ENCODE measurements around the gene ZNF283. TPM values are rescaled to one million over a fixed set of nuclear protein-coding genes. Genes with fewer than 3 reads are reported as not detected.

ZNF283 gene
- total RNA-seq, 1 donor from 2014 or later: 19.8 TPM

DNA sequence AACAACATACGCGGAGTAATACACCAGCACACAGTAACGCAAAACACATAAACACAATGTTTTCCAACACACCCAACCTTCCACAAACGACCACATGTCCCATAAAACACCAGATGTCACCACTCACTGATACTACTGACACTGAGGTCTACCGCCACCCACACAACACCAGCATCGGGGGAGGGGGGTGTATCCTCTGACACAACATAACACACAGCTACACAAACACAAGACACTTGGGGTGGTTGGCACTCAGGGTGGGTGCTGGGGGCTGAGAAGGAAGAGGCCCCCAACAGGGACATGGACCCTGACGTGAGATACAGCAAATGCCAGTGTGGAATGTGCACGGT lies 44.8 kb upstream of the ZNF283 start:
- H3K9me3 ChIP-seq (ENCODE audit: low read depth): no peaks in the 10 kb centered on the region
- Mint-ChIP-seq H3K4me3 (peak overlapping the region; percentile 12), H3K27ac (no peak overlapping the region), H3K4me1 (peaks cover 28% of the 10 kb centered on the region), H3K36me3 (no peaks in the 10 kb centered on the region), H3K27me3 (ENCODE audit: insufficient read depth, low read depth) (peaks cover 16% of the 10 kb centered on the region), H3K9me3 (no peaks in the 10 kb centered on the region)
- H3K4me3 ChIP-seq: no peak overlapping the region
- H2AFZ ChIP-seq (replicated peaks): no peak overlapping the region
- H3F3A ChIP-seq (ENCODE audit: low read depth): peaks cover 6% of the 10 kb centered on the region
- TF ChIP-seq EZH2 (IDR thresholded peaks at IDR 0.05) (no peak), EZH2phosphoT487 (IDR thresholded peaks at IDR 0.05) (no peak)
- TF ChIP-seq, protein P1, sequence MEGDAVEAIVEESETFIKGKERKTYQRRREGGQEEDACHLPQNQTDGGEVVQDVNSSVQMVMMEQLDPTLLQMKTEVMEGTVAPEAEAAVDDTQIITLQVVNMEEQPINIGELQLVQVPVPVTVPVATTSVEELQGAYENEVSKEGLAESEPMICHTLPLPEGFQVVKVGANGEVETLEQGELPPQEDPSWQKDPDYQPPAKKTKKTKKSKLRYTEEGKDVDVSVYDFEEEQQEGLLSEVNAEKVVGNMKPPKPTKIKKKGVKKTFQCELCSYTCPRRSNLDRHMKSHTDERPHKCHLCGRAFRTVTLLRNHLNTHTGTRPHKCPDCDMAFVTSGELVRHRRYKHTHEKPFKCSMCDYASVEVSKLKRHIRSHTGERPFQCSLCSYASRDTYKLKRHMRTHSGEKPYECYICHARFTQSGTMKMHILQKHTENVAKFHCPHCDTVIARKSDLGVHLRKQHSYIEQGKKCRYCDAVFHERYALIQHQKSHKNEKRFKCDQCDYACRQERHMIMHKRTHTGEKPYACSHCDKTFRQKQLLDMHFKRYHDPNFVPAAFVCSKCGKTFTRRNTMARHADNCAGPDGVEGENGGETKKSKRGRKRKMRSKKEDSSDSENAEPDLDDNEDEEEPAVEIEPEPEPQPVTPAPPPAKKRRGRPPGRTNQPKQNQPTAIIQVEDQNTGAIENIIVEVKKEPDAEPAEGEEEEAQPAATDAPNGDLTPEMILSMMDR (IDR thresholded peaks at IDR 0.05): no peak
- no peak overlapping the region for H3K4me2 ChIP-seq
- no peak for DNase-seq (ENCODE audit: low spot score)
- H3K4me1 ChIP-seq: peaks cover 8% of the 10 kb centered on the region
- H3K9ac ChIP-seq: no peak overlapping the region
- no peaks in the 10 kb centered on the region for H3K79me2 ChIP-seq (ENCODE audit: low read depth)
- no peak overlapping the region for H3K27ac ChIP-seq
- no peaks in the 10 kb centered on the region for H4K20me1 ChIP-seq (ENCODE audit: low read depth)
- H3K36me3 ChIP-seq: no peaks in the 10 kb centered on the region
- H3K27me3 ChIP-seq: peaks cover 4% of the 10 kb centered on the region

DNA sequence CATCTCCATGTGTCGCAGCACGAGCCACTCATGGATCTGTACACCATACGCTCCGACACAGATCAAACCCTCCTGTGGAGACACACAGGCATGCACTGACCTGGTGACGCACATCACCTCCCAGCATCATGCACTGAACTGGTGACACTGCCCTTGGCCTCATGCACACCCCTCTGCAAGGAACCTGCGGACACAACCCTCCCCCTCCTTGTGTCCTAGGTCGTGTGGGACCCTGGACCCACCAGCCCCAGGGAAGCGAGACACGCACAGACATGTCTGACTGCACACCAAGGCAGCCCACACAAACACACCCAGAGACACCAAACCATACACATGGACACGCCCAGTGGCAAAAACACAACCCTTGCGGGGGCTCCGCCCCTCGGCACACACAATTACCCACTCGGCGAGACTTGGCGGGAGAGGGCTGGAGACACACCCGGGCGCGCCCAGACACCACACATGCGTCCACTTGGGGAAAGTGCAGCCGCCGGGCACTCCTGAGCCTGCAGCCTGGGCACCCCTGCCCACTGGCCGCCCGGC lies 44.4 kb upstream of the ZNF283 start:
- Histone ChIP-seq H3K79me2 (ENCODE audit: low read depth) (no peaks in the 10 kb centered on the region), H3K4me2 (no peak overlapping the region), H3K9ac (no peak overlapping the region), H3K36me3 (no peaks in the 10 kb centered on the region), H2AFZ (replicated peaks) (no peak overlapping the region), H3K27me3 (no peaks in the 10 kb centered on the region), H4K20me1 (ENCODE audit: low read depth) (no peaks in the 10 kb centered on the region), H3K4me3 (no peak overlapping the region), H3K9me3 (ENCODE audit: low read depth) (no peaks in the 10 kb centered on the region), H3F3A (ENCODE audit: low read depth) (peaks cover 2% of the 10 kb centered on the region), H3K27ac (no peak overlapping the region), H3K4me1 (peaks cover 3% of the 10 kb centered on the region)
- peaks cover 14% of the 10 kb centered on the region for H3K27me3 Mint-ChIP-seq (ENCODE audit: insufficient read depth, low read depth)
- TF ChIP-seq EZH2phosphoT487 (IDR thresholded peaks at IDR 0.05) (no peak), EZH2 (IDR thresholded peaks at IDR 0.05) (no peak)
- TF ChIP-seq, protein P1 (IDR thresholded peaks at IDR 0.05): no peak
- no peaks in the 10 kb centered on the region for H3K36me3 Mint-ChIP-seq
- H3K4me3 Mint-ChIP-seq: no peak overlapping the region
- no peak for DNase-seq (ENCODE audit: low spot score)
- peak overlapping the region; percentile 40 for H3K27ac Mint-ChIP-seq
- no peaks in the 10 kb centered on the region for H3K9me3 Mint-ChIP-seq
- H3K4me1 Mint-ChIP-seq: peaks cover 25% of the 10 kb centered on the region

DNA sequence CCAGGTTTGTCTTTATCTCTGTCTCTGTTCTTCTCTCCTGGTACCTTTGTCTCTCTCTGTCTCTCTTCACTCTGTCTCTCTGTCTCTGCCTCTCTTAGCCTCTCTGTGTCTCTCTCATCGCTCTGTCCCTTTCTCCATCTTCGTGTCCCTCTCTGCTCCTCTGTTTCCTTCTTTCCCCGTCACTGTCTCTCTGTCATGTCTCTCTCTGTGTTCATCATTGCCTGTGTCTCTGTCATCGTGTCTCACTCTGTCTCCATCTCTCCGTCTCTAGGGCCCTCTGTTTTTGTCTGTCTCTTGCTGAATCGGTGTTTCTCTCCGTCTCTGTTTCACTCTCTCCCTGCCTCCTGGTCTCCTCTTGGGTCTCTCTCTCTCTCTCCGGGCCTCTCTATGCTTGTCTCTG lies 43.5 kb upstream of the ZNF283 start:
- Histone ChIP-seq H3K9ac (no peak overlapping the region), H3K4me2 (no peak overlapping the region), H3K9me3 (ENCODE audit: low read depth) (no peaks in the 10 kb centered on the region), H3K27ac (no peak overlapping the region), H3K79me2 (ENCODE audit: low read depth) (no peaks in the 10 kb centered on the region), H4K20me1 (ENCODE audit: low read depth) (peaks cover 2% of the 10 kb centered on the region), H3K4me3 (no peak overlapping the region), H2AFZ (replicated peaks) (no peak overlapping the region), H3F3A (ENCODE audit: low read depth) (no peaks in the 10 kb centered on the region), H3K27me3 (no peaks in the 10 kb centered on the region), H3K36me3 (no peaks in the 10 kb centered on the region), H3K4me1 (no peaks in the 10 kb centered on the region)
- H3K27me3 Mint-ChIP-seq (ENCODE audit: insufficient read depth, low read depth): peaks cover 11% of the 10 kb centered on the region
- TF ChIP-seq, protein P1 (IDR thresholded peaks at IDR 0.05): no peak
- TF ChIP-seq EZH2 (IDR thresholded peaks at IDR 0.05): no peak
- TF ChIP-seq EZH2phosphoT487 (IDR thresholded peaks at IDR 0.05): no peak
- DNase-seq (ENCODE audit: low spot score): no peak
- H3K36me3 Mint-ChIP-seq: no peaks in the 10 kb centered on the region
- H3K4me1 Mint-ChIP-seq: peaks cover 18% of the 10 kb centered on the region
- H3K9me3 Mint-ChIP-seq: no peaks in the 10 kb centered on the region
- H3K27ac Mint-ChIP-seq: peak overlapping the region; percentile 0
- no peak overlapping the region for H3K4me3 Mint-ChIP-seq

Data from neural progenitor cell (in vitro differentiated cells).